ENCODE measurements around the gene SEMA5A. TPM values are rescaled to one million over a fixed set of nuclear protein-coding genes. Genes with fewer than 3 reads are reported as not detected.

SEMA5A gene
- total RNA-seq, 1 experiment from 2014 or later: 9.3 TPM

- ChIA-PET CTCF (no interaction called here), POLR2A (no interaction called here)
- DNase-seq (ENCODE audit: low spot score): no peak
- no peak for ATAC-seq
- no peaks in the 10 kb centered on the region for H3K36me3 Mint-ChIP-seq
- TF ChIP-seq ZNF416 (CRISPR knock-in tag; IDR thresholded peaks at IDR 0.05) (no peak), HMGA2 (CRISPR knock-in tag; IDR thresholded peaks at IDR 0.05) (no peak), NFATC4 (CRISPR knock-in tag; IDR thresholded peaks at IDR 0.05) (no peak), CREM (CRISPR knock-in tag; IDR thresholded peaks at IDR 0.05) (no peak), GRHL2 (CRISPR knock-in tag; IDR thresholded peaks at IDR 0.05; ENCODE audit: insufficient replicate concordance, severe bottlenecking) (no peak), ATF1 (CRISPR knock-in tag; IDR thresholded peaks at IDR 0.05) (no peak), GABPB1 (CRISPR knock-in tag; IDR thresholded peaks at IDR 0.05) (no peak), ZNF532 (CRISPR knock-in tag; IDR thresholded peaks at IDR 0.05; ENCODE audit: borderline replicate concordance) (no peak), FOXP1 (CRISPR knock-in tag; IDR thresholded peaks at IDR 0.05; ENCODE audit: borderline replicate concordance) (no peak), ZNF232 (CRISPR knock-in tag; IDR thresholded peaks at IDR 0.05) (no peak), ATF3 (CRISPR knock-in tag; conservative IDR thresholded peaks at IDR 0.05) (no peak), ESRRA (CRISPR knock-in tag; IDR thresholded peaks at IDR 0.05; ENCODE audit: borderline replicate concordance) (no peak)
- TF ChIP-seq, protein P1, sequence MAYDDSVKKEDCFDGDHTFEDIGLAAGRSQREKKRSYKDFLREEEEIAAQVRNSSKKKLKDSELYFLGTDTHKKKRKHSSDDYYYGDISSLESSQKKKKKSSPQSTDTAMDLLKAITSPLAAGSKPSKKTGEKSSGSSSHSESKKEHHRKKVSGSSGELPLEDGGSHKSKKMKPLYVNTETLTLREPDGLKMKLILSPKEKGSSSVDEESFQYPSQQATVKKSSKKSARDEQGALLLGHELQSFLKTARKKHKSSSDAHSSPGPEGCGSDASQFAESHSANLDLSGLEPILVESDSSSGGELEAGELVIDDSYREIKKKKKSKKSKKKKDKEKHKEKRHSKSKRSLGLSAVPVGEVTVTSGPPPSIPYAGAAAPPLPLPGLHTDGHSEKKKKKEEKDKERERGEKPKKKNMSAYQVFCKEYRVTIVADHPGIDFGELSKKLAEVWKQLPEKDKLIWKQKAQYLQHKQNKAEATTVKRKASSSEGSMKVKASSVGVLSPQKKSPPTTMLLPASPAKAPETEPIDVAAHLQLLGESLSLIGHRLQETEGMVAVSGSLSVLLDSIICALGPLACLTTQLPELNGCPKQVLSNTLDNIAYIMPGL (CRISPR knock-in tag; IDR thresholded peaks at IDR 0.05): no peak
- TF ChIP-seq, protein P2, sequence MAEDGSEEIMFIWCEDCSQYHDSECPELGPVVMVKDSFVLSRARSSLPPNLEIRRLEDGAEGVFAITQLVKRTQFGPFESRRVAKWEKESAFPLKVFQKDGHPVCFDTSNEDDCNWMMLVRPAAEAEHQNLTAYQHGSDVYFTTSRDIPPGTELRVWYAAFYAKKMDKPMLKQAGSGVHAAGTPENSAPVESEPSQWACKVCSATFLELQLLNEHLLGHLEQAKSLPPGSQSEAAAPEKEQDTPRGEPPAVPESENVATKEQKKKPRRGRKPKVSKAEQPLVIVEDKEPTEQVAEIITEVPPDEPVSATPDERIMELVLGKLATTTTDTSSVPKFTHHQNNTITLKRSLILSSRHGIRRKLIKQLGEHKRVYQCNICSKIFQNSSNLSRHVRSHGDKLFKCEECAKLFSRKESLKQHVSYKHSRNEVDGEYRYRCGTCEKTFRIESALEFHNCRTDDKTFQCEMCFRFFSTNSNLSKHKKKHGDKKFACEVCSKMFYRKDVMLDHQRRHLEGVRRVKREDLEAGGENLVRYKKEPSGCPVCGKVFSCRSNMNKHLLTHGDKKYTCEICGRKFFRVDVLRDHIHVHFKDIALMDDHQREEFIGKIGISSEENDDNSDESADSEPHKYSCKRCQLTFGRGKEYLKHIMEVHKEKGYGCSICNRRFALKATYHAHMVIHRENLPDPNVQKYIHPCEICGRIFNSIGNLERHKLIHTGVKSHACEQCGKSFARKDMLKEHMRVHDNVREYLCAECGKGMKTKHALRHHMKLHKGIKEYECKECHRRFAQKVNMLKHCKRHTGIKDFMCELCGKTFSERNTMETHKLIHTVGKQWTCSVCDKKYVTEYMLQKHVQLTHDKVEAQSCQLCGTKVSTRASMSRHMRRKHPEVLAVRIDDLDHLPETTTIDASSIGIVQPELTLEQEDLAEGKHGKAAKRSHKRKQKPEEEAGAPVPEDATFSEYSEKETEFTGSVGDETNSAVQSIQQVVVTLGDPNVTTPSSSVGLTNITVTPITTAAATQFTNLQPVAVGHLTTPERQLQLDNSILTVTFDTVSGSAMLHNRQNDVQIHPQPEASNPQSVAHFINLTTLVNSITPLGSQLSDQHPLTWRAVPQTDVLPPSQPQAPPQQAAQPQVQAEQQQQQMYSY (CRISPR knock-in tag; IDR thresholded peaks at IDR 0.05): no peak
- TF ChIP-seq, protein P3, sequence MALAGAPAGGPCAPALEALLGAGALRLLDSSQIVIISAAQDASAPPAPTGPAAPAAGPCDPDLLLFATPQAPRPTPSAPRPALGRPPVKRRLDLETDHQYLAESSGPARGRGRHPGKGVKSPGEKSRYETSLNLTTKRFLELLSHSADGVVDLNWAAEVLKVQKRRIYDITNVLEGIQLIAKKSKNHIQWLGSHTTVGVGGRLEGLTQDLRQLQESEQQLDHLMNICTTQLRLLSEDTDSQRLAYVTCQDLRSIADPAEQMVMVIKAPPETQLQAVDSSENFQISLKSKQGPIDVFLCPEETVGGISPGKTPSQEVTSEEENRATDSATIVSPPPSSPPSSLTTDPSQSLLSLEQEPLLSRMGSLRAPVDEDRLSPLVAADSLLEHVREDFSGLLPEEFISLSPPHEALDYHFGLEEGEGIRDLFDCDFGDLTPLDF (CRISPR knock-in tag; IDR thresholded peaks at IDR 0.05): no peak
- TF ChIP-seq, protein P4, sequence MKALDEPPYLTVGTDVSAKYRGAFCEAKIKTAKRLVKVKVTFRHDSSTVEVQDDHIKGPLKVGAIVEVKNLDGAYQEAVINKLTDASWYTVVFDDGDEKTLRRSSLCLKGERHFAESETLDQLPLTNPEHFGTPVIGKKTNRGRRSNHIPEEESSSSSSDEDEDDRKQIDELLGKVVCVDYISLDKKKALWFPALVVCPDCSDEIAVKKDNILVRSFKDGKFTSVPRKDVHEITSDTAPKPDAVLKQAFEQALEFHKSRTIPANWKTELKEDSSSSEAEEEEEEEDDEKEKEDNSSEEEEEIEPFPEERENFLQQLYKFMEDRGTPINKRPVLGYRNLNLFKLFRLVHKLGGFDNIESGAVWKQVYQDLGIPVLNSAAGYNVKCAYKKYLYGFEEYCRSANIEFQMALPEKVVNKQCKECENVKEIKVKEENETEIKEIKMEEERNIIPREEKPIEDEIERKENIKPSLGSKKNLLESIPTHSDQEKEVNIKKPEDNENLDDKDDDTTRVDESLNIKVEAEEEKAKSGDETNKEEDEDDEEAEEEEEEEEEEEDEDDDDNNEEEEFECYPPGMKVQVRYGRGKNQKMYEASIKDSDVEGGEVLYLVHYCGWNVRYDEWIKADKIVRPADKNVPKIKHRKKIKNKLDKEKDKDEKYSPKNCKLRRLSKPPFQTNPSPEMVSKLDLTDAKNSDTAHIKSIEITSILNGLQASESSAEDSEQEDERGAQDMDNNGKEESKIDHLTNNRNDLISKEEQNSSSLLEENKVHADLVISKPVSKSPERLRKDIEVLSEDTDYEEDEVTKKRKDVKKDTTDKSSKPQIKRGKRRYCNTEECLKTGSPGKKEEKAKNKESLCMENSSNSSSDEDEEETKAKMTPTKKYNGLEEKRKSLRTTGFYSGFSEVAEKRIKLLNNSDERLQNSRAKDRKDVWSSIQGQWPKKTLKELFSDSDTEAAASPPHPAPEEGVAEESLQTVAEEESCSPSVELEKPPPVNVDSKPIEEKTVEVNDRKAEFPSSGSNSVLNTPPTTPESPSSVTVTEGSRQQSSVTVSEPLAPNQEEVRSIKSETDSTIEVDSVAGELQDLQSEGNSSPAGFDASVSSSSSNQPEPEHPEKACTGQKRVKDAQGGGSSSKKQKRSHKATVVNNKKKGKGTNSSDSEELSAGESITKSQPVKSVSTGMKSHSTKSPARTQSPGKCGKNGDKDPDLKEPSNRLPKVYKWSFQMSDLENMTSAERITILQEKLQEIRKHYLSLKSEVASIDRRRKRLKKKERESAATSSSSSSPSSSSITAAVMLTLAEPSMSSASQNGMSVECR (CRISPR knock-in tag; IDR thresholded peaks at IDR 0.05; ENCODE audit: borderline replicate concordance): no peak
- no peak overlapping the region for H3K4me3 Mint-ChIP-seq
- no peak overlapping the region for H3K27ac Mint-ChIP-seq
- H3K27me3 Mint-ChIP-seq (ENCODE audit: low read depth): no peaks in the 10 kb centered on the region
- H3K4me1 Mint-ChIP-seq: peaks cover 17% of the 10 kb centered on the region
- H3K9me3 Mint-ChIP-seq: no peaks in the 10 kb centered on the region
These were observed 115.6 kb downstream of the SEMA5A start for GRCh38 chr5:9430306-9430705.

All from WTC11 (cell line).